GM18498 (cell line): ENCODE data around the gene TRPM4.
"Not testable (repeated sequence)": the region's sequence is repeated elsewhere in the genome, so short reads cannot be mapped to it uniquely, and the experiment has no call there.

Experiments
- ATAC-seq: cut with Tn5 transposase; IDR thresholded peaks from one replicate; pipeline ENCODE4 v1.9.1; 2021; ENCODE audit warnings: mild to moderate bottlenecking, moderate library complexity; ENCODE audit not compliant: unreplicated experiment

TRPM4 gene

DNA sequence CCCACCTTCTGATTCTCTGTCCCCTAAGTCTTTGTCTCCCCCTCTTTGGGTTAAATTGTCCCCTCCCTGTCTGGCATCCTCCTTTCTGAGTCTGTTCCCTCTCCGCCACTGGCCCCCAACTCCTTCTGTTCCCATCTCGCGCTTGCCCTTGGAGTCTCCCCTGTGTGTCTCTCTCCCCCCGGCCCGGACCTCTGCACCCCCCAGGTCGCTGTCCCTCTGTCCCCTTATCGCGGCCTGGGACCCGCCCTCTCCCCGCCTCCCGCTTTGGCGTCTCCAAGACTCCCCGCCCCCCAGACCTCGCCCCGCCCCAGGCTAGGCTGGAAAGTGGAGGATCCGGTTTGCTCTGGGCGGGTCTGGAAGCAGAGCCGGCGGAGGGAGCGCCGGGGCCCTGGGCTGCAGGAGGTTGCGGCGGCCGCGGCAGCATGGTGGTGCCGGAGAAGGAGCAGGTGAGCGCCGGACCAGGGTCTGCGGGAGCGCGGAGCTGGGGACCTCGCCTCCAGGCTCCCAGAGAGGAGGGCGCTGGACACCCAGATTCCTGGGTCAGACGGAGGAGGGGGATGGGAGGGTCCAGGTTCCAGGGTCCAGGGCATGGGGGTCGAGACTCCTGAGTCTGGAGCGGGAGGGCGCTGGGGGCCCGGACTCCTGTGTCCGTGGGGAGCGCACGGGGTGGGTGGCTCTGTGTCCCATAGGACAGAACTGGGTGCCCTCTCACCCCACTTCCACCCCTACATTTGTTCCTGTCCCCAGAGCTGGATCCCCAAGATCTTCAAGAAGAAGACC is at the start of gene TRPM4:
TSS of gene TRPM4 (plus strand) at position 348 of the 780 bp plus-strand sequence. CDS start at position 423, 75 bp downstream.
- ATAC-seq: no peak

DNA sequence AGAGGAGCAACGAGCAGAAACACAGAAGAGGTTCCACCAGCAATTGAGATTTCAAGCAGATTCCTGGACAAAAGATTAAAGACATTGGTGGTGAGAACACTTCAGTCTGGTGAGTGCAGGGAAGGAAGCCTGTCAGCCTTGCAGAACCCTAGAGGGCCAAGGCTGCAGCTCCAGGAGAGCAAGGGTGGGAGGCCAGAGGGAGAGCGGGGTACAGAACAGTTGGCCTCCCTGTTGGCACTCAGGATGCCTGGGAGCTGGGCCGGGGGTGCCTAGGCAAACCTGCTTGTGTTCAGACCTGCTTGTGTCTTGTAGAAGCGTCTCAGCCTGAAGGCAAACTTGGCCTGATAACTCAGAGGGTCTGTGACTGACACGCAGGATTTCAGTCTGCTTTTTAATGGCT is 48.5 kb upstream of the TRPM4 start:
- ATAC-seq: no peak

DNA sequence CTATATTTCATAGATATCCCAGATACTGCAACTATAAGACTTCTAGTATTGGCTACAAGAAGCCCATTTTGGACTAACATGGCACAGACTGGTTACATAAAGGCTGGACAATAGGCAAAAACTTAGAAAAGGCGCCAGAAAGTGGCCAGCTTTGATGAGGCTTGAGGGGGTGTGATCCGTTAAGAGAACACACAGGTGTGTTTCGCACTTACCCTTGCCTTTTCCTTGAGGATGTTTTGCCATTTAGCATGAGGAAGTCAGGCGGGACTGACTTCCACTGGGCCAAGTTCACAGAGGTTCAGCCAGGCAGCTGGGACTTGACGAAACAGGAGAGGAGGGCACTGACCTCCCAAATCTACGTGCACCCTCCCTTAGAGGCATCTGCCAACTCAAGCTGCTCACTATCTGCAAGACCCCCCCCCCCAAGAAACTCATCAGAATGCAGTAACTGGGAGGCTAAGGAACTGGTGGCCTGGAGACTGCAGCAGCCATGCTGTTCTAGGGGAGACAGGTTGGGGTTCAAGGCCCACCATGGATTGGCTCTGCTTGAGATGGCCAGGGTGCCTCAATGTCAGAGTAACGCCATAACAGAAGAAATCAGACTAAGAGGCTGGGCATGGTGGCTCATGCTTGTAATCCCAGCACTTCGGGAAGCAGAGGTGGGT is 47.9 kb upstream of the TRPM4 start:
- no peak for ATAC-seq

DNA sequence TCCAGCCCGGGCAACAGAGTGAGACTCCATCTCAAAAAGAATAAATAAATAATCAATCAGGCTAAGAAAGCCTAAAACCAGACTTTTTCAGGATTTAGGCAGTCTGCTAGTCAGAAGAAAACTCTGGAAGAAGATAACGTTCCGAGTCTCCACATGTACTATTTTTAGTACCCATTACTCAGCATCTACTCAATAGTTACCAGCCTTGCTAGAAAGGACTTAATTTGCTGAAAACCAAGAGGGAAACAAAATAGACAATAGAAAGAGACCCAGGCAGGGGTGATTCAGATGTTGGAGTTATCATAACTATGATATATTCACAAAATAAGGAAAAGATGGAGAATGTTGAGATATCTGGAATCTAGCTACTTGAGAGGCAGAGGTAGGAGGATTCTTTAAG is 47.0 kb upstream of the TRPM4 start:
- no peak for ATAC-seq

DNA sequence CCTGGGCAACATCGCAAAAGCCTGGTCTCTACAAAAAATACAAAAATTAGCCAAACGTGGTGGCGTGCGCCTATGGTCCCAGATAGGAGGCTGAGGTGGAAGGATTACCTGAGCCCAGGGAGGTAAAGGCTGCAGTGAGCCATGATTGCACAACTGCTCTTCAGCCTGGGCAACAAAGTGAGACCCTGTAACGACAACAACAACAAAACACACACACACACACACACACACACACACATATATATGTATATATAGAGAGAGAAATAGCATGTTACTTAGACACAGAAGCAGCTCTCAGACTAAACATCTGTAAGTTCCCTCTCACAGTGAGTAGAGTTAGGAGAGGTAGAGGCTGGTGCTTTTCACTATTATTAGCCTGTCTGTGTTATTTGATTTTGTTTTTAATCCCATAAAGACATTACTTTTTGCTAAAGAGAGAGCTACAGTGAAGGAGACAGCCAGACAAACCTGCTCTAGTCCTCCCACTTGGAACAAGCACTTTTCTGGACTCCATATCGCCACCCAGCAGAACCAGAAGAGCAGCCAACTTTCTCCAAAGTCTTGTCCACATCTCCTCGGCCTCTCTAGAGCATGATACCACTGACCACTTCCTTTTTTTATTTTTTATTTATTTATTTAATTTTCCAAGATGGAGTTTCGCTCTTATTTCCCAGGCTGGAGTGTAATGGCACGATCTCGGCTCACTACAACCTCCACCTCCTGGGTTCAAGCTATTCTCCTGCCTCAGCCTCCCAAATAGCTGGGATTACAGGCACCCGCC is 46.2 kb upstream of the TRPM4 start:
- ATAC-seq: no peak

DNA sequence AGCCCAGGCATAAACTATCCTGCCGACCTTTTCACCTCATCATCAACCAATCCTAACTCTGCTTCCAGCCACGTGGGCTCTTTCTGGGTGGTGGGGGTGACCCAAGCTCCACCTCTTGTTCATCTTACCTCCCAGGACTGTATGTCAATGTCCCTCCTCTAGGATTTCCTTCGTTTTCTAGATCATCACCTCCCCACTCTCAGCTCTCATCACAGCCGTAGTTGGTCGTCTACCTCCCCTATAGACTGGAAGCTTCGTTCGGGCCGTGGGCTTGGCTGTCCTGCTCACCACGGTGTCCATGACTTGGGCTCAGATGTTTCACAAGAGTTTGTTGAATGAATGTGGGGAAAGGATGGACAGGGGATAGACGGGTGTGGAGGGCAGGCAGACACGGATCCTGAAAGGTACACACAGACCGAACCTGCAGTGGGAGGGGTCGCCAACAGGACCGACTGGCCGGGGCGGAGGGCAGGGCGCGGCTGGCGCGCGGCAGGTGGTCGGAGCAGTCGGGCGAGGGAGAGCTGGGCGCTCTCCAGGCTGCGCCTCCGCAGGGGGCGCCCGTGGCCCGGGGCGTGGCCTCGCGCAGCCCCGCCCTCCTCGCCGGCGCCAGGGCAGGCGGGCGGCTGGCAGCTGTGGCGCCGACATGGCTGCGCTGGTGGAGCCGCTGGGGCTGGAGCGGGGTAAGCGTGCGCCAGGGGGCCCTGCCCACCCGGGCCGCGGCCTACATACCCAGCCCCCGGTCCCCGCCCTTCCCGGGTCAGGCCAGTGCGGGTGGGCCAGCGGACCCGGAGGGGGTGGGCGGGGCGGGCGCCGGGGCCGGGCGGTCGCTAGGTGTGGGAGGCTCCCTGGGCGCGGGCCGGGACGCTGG is 43.6 kb upstream of the TRPM4 start, which contains the start of gene LIN7B:
TSS of gene LIN7B (plus strand) at position 609 of the 868 bp plus-strand sequence. CDS start at position 644, 35 bp downstream.
- peak; percentile 51 for ATAC-seq

DNA sequence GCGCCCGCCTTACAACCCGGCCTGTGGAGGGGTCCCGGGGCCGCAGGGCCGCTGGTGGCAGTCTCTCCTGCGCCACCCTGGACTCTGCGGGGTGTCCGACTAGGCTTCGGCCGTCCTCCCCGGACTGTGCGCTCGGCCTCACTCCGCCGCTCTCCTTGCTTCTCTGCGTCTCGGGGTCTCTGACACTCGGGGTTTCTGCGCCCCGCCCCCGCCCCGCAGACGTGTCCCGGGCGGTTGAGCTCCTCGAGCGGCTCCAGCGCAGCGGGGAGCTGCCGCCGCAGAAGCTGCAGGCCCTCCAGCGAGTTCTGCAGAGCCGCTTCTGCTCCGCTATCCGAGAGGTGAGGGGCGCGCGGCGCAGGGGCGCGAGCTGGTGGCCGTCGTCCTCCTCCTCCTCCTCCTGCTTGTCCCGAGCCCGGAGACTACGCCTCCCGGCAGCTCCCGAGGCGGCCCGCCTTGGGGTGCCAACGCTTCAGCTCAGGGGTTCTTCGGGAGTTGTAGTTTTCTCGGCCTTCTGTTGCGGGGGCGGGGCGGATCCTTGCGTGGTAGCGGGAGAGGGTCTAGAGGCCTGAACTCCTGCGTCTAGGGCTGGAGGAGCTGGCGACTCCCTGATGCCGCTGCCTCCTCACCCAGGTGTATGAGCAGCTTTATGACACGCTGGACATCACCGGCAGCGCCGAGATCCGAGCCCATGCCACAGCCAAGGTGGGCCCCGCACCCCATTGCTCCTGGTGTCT is 42.8 kb upstream of the TRPM4 start:
- peak; percentile 1 for ATAC-seq

DNA sequence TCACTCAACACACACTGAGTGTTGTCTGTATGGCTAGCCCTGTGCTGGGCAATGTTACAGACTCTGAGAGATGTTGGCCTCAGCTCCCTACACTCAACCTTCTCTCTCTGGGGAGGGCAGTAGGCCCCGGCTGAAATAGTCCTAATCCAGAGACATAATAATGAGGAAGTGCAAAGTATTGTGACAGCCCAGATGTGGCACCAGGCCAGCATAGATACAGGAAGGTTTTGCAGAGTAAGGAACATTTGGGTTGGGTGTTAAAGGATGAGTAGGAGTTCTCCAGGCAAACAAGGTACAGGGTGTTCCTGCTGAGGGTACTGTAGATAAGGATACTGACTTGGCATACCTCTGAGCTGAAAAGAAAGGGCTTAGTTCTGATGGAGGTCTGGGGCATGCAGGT is 41.0 kb upstream of the TRPM4 start:
- ATAC-seq: no peak

DNA sequence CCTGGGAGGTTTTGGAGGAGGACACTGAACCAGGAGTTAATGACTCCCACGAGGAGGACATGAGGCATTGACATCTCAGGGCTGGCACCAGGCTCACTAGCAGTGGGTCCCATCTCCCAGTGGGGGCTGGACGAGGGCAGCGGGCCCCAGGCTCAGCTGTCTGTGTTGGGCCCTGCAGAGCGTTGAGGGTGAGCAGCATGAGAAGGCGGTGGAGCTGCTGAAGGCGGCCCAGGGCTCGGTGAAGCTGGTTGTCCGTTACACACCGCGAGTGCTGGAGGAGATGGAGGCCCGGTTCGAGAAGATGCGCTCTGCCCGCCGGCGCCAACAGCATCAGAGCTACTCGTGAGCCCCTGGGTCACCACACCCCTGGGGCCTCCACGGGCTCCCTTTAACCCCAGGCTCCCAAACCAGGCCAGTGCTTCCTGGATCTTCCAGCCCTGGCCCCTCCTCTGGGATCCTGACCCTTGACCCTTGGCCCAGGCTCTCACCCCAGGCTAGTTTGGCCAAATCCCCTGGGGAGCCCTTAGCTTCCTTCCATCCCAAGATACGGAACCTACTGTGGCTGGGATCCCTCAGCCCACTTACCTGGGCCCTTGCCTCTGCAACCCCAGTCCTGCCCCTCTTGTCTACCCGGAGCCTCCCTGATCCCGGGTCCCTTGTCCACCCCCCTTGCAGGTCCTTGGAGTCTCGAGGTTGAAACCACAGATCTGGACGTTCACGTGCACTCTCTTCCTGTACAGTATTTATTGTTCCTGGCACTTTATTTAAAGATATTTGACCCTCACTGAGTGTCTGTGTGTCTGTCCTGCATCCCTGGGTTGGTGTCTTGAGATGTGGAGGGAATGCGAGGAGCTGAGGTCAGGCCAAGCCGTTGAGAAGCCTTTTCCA is 39.7 kb upstream of the TRPM4 start:
- ATAC-seq: no peak

DNA sequence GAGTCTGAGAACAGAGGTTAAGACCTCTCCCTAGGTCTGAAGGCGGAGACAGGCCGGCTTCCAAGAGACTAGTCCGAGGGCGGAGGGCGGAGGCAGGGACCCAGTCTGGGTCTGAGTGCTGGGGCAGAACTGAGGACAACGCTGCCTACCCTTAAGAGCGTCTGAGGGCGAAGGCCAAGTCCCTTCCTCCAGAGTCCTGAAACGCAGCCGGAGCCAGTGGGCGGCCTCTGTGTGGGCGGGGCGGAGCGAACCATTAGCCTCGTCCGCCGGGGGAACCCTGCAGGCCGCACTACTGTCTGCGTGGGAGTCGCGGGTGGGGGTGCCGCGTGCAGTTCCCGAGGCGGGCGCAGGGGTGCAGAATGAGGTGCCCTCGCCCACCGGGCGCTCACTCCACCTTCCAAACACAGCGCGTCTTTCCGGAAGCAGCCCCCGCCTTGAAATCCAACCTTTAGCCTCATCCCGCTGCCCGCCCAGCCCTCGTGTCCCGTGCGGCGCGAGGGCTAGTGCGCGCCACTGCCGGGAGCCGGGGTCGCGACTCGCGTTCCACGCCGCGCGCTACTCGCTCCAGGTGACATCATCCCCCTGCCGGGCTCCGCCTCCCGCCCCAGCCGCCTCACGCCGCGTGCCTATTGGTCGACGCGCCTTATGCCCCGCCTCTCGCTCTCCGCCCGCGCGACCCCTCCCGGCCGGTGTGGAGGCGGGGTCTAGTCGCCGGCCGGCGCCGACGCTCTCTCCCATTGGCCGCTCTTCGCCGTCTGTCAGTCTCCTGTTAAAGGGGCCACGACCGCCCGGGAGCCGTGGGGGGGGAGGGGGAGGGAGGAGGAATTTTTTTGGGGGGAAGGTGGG is 38.8 kb upstream of the TRPM4 start, which contains the start of gene C19orf73:
TSS of gene C19orf73 (minus strand) at position 579 of the 846 bp plus-strand sequence. CDS start at position 458, 121 bp downstream.
- ATAC-seq: peak; percentile 82

DNA sequence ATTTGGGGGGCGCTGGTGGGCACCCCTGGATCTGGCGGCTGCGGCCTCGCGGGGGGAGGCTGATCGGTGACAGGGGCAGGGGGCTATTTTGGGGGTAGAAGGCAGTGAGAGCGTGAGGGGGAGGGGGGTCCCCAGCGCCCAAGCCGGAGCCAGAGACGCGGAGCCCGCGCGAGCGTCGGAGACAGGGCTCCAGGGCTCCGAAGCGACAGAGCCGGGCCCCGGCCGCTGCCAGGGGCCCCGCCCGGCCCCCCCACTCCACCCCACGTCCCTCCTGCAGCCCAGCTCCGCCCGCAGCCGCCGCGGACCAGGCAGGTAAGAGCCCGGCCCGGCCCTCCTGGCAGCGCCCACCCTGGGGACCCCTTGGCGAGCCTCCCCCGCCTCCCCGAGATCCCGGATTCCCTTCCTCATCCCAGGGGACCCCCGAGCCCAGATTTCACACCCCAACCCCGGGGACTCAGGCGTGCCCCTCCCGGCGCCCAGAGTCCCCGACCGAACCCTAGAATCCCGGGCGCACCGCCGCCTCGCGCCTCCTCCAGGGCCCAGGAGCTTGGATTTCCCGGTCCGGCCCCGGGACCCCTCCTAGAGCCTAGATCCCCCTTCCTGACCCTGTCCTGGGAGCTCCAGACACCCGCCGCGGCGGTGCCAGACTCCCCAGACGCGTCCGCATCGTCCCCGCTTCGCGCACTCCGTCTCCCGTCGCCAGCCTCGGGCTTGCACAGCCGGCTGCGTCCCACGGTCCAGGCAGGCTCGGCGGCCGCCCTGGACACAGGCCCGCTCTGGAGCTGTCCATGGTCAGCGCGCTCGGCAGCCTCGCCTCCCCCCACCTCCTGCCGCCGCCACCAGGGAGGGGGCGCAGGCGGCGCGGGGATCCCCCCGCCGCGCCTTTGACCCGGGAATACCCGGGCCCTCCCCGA is 37.9 kb upstream of the TRPM4 start, which contains the start of gene PPFIA3:
TSS of gene PPFIA3 (plus strand) at position 134 of the 914 bp plus-strand sequence. CDS start 8,330 bp downstream, outside the sequence.
- no peak for ATAC-seq

DNA sequence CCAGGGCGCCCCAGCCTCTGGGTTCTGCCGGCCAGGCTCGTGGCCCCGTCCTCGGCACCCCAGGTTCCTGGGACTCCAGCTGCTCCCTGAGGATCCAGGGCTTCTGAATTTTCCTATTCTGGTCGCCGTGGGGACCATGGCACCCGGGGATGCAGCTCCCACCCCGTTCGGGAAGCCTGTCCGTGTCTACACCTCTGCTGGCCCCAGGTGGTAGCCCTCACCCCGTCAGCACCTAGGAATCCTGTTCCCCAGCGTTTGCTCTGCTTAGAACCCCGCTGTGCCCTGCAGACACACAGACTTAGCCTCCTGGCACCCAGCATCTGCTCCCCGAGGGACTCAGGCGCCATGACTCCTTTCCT is 37.3 kb upstream of the TRPM4 start:
- no peak for ATAC-seq

DNA sequence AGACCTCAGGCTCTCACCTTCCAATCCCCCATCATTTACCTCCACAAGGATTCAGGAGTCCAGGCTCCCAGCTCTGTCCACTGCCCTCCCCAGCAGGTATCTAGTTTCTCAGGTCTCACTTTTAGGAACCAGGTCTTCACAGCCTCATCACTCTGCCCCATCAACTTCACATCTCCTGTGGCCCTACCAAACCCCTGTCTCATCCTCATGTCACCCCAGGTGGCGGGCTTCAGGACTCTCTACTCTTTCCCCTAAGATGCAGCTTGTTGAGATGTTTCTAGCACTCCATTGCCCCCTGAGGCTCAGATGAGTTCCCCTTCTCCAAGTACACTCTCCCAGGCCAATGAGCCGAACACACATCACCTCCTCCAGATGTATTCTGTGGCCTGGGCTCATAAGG is 36.7 kb upstream of the TRPM4 start:
- no peak for ATAC-seq

DNA sequence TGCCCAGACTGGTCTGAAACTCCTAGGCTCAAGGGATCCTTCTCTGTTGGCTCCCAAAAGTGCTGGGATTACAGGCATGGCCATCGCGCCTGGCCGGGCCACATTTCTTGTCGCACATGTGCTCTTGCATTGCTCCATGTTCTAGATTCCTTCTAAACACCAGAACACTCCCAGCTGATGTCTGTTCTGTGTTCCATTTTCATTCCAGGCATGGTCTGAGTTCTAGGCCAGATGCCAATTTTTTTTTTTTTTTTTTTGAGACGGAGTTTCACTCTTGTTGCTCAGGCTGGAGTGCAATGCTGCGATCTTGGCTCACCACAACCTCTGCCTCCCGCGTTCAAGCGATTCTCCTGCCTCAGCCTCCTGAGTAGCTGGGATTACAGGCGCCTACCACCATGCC is 35.8 kb upstream of the TRPM4 start:
- ATAC-seq: not testable (repeated sequence)

DNA sequence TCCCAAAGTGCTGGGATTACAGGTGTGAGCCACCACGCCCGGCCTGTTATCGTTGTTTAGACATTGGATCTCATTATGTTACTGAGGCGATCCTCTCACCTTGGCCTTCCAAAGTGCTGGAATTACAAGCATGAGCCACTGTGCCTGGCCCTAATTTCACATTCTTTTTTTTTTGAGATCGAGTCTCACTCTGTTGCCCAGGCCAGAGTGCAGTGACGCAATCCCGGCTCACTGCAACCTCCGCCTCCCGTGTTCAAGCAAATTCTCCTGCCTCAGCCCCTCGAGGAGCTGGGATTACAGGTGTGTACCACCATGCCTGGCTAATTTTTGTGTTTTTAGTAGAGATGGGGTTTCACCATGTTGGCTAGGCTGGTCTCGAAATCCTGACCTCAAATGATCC is 34.3 kb upstream of the TRPM4 start:
- ATAC-seq: not testable (repeated sequence)

DNA sequence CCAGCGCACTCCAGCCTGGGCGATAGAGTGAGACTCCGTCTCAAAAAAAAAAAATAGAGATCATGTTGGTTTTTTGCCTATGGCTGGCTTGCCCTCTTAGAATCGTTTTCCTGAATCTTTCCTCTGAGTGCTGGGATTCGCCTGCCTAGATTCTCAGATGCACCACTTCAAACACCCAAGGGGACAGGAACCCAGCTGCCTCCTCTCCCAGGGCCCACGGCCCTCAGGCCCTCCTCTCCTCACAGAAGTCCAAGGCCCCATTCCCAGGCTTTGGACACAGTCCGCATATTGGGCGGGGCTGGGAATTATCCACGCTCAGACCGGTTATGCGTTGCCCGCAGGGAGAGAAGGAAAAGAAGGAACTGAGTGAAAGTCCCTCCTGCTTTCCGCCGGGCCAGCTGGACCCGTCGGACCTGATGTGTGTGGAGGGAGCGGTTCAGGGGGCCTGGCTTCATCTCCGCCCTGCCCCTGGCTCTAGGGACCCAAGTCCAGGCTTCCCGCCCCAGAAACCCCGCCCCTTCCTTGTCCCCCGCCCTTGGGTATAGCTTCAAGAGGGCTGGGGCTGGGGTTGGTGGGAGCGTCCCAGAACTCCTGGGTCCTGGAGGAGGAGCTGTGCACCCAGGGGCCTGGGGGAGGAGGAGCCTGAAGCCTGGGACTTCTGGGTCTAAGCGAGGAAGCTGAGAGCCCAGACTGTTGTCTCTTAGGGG is 32.4 kb upstream of the TRPM4 start:
- no peak for ATAC-seq
